ENCODE results near the gene GNG14.
"Not testable (repeated sequence)": the region's sequence is repeated elsewhere in the genome, so short reads cannot be mapped to it uniquely, and the experiment has no call there.

GNG14 gene

DNA sequence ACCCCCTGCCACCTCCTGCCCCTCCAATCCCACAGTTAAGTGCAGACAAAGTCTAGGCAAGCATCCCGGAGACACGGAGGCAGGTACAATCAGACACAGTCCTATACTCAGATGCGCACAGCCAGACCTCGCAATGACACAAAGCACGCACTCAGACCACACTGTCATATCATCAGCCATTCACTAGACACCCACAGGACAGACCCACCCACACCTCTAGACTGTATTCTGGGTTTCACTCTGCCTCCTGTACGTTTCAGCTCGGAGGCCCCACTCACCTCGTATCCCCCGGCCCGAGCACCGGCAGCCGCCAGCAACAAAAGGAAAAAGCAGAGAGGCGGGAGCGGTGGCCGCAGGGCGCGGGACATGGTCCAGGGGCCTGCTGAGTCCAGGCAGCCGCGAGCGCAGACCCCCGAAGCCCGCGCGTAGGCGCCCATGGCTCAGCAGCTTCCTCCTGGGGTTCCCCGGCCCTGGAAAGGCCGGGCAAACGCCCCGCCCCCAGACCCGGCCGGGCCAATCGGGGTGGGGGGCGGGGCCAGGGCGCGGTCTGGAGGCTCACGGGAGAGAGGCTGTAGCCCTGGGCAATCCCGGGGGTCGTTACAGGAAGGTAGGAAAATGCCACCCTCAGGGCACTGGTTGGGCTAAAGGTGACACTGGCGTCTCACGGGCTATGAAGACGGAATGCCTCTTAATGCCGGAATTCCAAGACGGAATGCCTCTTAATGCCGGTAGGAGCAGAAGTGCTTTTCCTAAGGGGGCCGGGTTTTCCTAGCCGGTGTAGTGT, 21.3 kb upstream of the GNG14 start, which contains the start of the genes MAN2B1 and WDR83:
Gene MAN2B1 (minus strand): TSS at position 478 of the 784 bp plus-strand sequence. CDS start 41 bp downstream, at position 437.
Gene WDR83 (plus strand): TSS at position 543 of the 784 bp plus-strand sequence. CDS start 2,984 bp downstream, outside the sequence.
- peak; percentile 70 to 72 for DNase-seq (ENCODE audit: extremely low read depth in 1 of 2, low read depth in 1 of 2)

DNA sequence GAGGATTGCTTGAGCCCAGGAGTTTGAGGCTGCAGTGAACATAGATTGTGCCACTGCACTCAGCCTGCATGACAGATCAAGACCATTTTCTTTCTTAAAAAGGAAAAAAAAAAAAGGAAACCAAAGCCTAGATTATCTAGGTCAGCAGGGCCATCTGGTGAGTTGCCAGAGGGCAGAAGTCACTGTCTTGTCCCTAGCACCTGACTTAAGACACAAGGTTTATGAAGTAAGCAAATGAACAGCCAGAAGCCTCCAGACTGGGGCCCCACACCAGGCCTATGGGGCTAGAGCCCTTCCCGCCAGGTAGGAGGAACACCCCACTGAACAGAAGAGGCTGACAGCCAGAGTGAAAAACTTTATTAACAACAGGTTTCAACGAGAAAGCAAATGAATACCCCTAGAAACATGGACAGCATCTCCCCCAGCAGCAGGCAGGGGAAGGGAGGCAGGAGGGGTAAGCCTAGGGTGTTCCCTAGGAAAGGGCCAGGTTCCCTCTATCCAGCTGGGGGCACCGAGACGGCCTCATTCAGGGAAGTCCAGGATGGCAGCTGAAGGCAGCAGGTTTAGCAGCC, 20.0 kb upstream of the GNG14 start:
- no peak for DNase-seq (ENCODE audit: extremely low read depth in 1 of 2, low read depth in 1 of 2)

GRCh38 chr19:12668346-12668745, 19.5 kb upstream of the GNG14 start:
- DNase-seq (ENCODE audit: extremely low read depth in 1 of 2, low read depth in 1 of 2) = no peak

DNA sequence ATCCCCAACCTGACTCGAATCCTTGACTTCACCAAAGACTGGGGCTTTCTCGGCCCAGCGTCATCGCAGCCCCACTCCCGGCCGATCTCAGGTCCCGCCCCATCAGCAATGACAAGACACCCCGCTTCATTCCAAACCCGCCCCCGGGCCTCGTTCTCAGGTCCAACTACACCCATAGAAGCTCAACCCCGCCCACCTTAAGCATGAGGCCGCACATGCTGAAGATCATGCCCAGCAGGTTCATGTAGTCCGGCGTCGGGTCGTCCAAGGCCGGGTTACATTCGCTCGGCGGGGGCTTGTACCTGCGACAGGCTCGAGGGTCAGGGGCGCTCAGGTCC, 18.9 kb upstream of the GNG14 start:
- peak; percentile 28 to 68 for DNase-seq (ENCODE audit: extremely low read depth in 1 of 2, low read depth in 1 of 2)

DNA sequence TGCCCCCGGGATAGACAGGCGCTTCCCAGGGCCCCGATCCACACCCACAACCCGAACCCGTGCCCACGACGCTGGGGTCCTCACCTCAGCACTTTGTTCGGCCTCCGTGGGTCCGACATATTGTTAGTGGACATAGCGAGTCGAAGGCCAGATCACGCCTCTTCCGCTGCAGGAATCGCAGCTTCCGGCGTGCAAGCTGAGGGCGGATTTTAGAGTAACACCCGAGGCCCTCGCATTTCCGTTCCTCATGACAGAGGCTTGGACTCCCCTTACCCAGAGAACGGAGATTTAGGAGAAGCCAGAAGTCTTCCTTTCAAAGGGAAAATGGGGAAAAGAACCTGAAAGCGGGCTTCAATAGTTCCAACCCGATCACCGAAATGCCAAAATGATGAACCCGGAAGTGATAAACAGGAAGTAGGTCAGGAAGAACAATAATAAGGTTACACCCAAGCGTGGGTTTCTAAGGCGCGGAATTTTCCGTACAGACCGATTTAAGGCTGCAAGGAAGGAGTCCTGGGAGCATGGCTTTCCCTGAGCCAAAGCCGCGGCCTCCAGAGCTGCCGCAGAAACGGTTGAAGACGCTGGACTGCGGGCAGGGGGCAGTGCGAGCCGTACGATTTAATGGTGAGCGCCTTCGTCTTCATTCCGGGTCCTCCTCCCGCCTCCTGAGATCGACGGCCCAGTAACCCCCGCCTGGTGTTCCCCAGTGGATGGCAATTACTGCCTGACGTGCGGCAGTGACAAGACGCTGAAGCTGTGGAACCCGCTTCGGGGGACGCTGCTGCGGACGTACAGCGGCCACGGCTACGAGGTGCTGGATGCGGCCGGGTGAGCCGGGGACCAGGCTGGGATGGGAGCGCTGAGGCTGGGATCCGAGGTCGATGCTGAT, 18.3 kb upstream of the GNG14 start:
- peak; percentile 49 to 50 for DNase-seq (ENCODE audit: extremely low read depth in 1 of 2, low read depth in 1 of 2)

DNA sequence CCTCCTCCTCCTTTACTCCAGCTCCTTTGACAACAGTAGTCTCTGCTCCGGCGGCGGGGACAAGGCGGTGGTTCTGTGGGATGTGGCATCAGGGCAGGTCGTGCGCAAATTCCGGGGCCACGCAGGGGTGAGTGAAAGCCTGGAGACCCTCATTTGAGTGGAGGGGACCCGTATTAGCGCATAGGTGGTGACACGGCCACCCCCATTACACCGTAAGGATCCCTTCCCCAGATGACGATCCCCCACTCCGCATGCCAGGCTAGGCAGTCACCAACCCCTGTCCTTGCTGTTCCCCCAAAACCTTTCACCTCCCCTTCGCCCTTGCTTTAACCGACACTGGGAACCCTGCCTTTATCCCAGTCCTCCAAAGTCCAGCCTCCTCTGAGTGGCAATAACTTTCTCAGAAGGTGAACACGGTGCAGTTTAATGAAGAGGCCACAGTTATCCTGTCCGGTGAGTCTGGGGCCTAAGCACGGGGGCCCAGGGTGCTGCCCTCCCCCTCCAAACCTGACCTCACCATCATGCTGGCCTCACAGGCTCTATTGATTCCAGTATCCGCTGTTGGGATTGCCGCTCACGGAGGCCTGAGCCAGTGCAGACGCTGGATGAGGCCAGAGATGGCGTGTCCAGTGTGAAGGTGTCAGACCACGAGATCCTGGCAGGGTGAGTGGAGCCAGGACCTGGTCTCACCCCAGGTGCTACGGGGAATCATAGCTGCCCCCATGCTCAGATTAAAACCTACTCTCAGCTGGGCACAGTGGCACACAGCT, 17.5 kb upstream of the GNG14 start:
- no peak for DNase-seq (ENCODE audit: extremely low read depth in 1 of 2, low read depth in 1 of 2)

DNA sequence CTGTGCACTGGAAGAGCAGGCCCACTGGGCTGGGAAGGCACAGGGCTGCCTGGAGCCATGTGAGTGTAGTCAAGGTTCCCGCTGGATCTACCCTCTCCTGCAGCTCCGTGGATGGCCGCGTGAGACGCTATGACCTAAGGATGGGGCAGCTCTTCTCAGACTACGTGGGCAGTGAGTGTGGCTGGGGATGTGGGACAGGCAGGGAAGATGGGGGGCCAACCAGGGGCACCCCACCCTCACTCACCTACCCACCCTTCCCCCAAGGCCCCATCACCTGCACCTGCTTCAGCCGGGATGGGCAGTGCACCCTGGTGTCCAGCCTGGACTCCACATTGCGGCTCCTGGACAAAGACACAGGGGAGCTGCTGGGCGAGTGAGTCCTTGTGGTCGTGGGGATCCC, 15.1 kb upstream of the GNG14 start:
- DNase-seq (ENCODE audit: extremely low read depth in 1 of 2, low read depth in 1 of 2) = no peak

DNA sequence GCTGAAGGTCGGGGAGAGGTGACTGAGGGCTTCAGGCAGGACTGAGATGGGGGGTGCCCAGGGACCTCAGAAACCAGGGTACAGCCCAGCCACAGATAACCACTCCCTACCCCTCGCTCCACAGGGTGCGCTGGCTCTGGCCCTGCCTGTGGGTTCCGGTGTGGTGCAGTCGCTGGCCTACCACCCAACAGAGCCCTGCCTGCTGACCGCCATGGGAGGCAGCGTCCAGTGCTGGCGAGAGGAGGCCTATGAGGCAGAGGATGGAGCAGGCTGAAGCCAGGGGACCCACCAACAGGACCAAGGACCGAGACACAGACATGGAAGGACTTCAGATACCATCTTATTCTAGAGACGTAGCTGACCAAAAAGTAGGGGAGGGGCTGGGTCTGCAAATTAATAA, 12.4 kb upstream of the GNG14 start:
- DNase-seq (ENCODE audit: extremely low read depth in 1 of 2, low read depth in 1 of 2) = no peak

GRCh38 chr19:12675940-12676339, 11.9 kb upstream of the GNG14 start:
- DNase-seq (ENCODE audit: extremely low read depth in 1 of 2, low read depth in 1 of 2) = no peak

GRCh38 chr19:12676384-12676792, 11.4 kb upstream of the GNG14 start:
- peak; percentile 69 to 85 for DNase-seq (ENCODE audit: extremely low read depth in 1 of 2, low read depth in 1 of 2)

DNA sequence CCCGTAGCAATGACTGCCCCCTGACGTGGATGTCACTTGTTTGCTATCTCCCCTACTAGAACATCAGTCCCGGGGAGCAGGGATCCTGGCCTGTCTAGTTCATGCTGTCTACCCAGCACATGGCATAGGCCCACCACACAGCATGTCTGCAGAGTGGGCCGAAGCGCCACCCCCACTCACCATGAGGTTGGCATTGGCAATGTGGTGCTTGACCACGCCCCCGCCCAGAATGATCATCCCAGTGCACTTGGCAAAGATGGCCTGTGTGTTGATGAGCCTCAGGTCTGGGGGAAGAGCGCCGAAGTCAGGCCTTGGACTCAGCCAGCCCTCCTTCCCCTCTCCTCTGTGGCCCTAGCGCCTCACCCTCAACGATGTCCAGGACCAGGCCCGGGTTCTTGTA, 10.9 kb upstream of the GNG14 start:
- no peak for DNase-seq (ENCODE audit: extremely low read depth in 1 of 2, low read depth in 1 of 2)

- DNase-seq (ENCODE audit: extremely low read depth in 1 of 2, low read depth in 1 of 2) = not testable (repeated sequence)
These were observed 9.8 kb upstream of the GNG14 start for GRCh38 chr19:12678039-12678438.

- no peak for DNase-seq (ENCODE audit: extremely low read depth in 1 of 2, low read depth in 1 of 2)
These were observed 7.8 kb upstream of the GNG14 start for GRCh38 chr19:12680034-12680433.

DNA sequence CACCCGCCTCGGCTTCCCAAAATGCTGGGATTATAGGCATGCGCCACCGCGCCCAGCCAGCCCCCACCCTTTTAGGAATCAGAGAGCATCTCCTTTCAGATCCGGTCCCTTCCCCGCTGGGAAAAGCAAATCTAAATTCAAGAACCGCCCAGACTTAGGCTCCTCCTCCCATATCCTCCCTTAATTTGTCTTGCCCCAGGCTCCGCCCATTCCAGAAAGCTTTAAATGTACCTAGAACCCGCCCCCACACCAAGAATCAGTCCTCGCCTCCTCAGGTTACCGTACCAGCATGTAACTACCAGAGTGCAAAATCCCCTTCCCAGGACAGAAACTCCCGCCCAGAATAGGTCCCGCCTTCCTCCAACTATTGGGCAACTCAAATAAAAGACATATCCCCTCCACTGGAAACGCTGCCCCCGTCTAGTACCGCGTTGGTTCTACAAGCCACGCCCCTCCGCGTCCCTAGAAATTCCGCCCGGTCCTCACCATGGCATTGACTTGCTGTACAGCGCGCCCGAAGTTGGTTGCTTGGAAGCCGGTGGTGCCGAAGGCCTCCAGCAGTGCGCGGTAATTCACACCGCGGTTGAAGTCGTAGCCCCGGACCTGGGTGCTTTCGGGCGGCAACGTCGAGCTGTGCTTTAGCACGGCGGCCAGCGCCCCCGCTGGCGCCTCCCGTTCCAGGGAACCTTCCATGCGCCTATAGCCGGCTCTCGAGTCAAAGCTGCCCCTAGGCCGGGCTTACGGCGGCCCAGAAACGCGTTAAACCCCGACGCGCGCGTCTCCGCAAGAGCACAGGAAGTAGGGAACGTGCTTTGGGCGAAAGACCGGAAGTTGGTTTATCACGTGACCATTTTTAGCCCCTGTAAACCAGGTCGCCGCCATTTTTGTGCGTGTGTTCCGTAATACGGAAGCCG, 6.5 kb upstream of the GNG14 start, which contains the start of gene DHPS:
Gene DHPS (minus strand): TSS at position 807 of the 914 bp plus-strand sequence. CDS start 114 bp downstream, at position 693.
- DNase-seq (ENCODE audit: extremely low read depth in 1 of 2, low read depth in 1 of 2) = peak; percentile 69 to 89

DNA sequence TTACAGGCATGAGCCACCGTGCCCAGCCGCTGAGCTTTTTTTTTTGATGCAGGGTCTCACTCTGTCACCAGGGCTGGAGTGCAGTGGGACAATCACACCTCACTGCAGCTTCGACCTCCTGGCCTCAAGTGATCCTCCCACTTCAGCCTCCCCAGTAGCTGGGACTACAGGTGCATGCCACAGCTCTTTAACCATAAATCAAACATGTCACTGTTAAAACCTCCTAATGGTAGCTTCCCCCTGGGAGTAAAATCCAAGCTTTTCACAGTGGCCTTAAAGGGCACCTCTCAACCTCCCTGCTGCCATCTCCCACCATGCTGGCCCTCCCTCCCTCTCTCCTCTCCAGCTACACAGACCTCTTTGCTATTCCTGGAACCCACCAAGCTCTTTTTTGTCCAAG, 2.0 kb upstream of the GNG14 start:
- DNase-seq (ENCODE audit: extremely low read depth in 1 of 2, low read depth in 1 of 2) = no peak

DNA sequence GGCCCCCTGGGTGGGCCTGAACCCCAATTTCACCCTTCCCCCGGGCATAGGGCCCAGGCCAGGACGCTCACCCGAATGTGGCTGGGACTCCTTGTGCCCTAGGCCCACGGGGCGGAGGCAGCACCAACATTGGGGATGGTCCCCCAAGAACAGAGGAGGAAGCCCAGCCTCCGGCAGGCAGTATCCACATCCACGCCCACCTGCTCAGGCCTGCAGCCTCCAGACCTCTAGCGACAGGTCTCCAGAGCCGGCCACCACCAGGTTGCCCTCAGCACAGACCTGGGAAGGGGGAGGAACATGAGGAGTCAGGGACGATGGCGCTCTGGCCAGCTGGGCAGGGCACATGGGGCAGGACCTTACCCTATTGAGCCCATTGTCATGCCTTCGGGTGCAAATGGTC, 1.2 kb downstream of the GNG14 start:
- no peak for DNase-seq (ENCODE audit: extremely low read depth in 1 of 2, low read depth in 1 of 2)

- DNase-seq (ENCODE audit: extremely low read depth in 1 of 2, low read depth in 1 of 2) = no peak
These were observed 1.9 kb downstream of the GNG14 start for GRCh38 chr19:12689581-12690216.

DNA sequence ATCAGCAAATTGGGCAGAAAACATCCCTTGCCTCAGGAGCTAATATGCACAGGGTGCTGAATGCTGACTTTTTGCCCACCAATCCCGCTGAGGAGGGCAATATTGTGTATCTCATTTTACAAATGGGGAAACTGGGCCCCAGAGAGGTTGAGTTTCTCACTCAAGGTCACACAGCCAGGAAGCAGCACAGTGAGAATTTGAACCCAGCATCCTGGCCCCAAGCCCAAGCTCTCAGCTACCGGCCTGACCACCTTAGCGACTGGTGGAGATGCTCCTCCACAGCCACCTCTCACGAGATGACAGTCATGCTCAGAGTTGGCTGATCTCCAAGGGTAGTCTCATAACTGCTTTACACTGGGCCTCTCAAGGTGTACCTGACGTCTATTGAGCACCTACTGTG, 5.2 kb downstream of the GNG14 start:
- DNase-seq (ENCODE audit: extremely low read depth in 1 of 2, low read depth in 1 of 2) = no peak

DNA sequence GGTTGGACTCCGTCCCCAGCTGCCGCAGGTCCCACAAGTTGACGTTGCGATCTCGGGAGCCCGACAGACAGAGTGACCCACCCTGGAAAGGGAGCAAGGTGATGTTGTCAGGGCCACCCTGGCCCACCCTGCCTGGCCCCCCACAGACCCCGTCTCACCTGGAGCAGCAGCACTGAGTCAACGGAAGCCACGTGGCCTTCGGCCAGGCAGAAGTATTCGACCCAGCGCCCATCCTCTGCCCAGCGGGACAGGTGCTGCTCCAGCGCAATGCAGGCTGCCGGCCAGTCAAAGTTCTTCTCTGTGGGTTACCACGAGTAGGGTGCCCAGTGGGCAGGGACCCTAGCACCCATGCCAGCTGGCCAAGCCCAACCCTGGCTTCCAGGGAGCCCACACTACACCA, 6.8 kb downstream of the GNG14 start:
- DNase-seq (ENCODE audit: extremely low read depth in 1 of 2, low read depth in 1 of 2) = no peak

Data from stimulated activated CD8-positive, alpha-beta memory T cell treated with anti-CD3 and anti-CD28 coated beads, Interleukin-7, amount 100 ng/mL, for 48 hours (primary cell).